Prostate gland (tissue), 2 donors: Measurements from ENCODE around the gene CERCAM. TPM values are rescaled to one million over a fixed set of nuclear protein-coding genes. Genes with fewer than 3 reads are reported as not detected.

Experiments
- DNase-seq: peaks from one replicate; pipeline ENCODE4 v3.0.0-alpha.2; 2019; ENCODE audit warnings: low spot score
- H3K27ac ChIP-seq, 2 donors: fragments of 200-600 bp; sonication (generic); 2 replicates each; pipeline ENCODE4 v1.5.1; 2017 to 2019
- H3K27me3 ChIP-seq: fragments of 200-600 bp; sonication (generic); replicated peaks from 2 replicates; pipeline ENCODE4 v1.5.1; 2019; ENCODE audit not compliant: insufficient read depth
- H3K36me3 ChIP-seq, 2 donors: fragments of 200-600 bp; sonication (generic); 1 replicate in 1 of 2; 2 replicates in 1 of 2; pipeline versions ENCODE4 v1.5.1 to v1.8.1; 2017 to 2019
- H3K4me1 ChIP-seq: fragments of 200-600 bp; sonication (generic); replicated peaks from 2 replicates; pipeline ENCODE4 v1.5.1; 2019
- H3K4me3 ChIP-seq, 2 donors: fragments of 200-600 bp; sonication (generic); 2 replicates each; pipeline ENCODE4 v1.5.1; 2017 to 2019
- H3K9me3 ChIP-seq: fragments of 200-600 bp; sonication (generic); 2 replicates; pipeline ENCODE4 v1.5.1; 2017
- CTCF ChIP-seq, 4 experiments: fragments of 200-600 bp in 2 of 4; fragments of 450-650 bp in 2 of 4; sonication (generic) in 2 of 4; IDR thresholded peaks; 1 replicate in 3 of 4; 2 replicates in 1 of 4; pipeline ENCODE4 v1.5.1; 2016 to 2019; ENCODE audit warnings: antibody characterized with exemption in 4 of 4, mild to moderate bottlenecking in 2 of 4, moderate library complexity in 2 of 4
- POLR2A ChIP-seq: fragments of 450-650 bp; IDR thresholded peaks from one replicate; pipeline ENCODE4 v1.6.1; 2016; ENCODE audit warnings: antibody characterized with exemption, mild to moderate bottlenecking
- POLR2AphosphoS5 ChIP-seq: sonication (generic); formaldehyde crosslinking; IDR thresholded peaks from one replicate; pipeline ENCODE4 v1.6.1; 2017; ENCODE audit warnings: antibody characterized with exemption
- WGBS: methylation state at CpG from one replicate; pipeline ENCODE4 v1.1.5; 2018; 5-methylcytosine and 5-hydroxymethylcytosine counted together
- intact Hi-C: fragments of 100-400 bp; cut with DNase I; formaldehyde crosslinking; loops from one replicate; pipeline ENCODE4 v1.14.2; 2022
- total RNA-seq, 2 donors: library from RNA; depleted of rRNA; stranded (reverse); fragments of >200 nt; gene quantifications; one replicate each; pipeline ENCODE4 v1.1.0, GENCODE V29; 2016

The CERCAM gene
- total RNA-seq, 2 donors from 2014 or later = 25.3 to 30.5 TPM

DNA sequence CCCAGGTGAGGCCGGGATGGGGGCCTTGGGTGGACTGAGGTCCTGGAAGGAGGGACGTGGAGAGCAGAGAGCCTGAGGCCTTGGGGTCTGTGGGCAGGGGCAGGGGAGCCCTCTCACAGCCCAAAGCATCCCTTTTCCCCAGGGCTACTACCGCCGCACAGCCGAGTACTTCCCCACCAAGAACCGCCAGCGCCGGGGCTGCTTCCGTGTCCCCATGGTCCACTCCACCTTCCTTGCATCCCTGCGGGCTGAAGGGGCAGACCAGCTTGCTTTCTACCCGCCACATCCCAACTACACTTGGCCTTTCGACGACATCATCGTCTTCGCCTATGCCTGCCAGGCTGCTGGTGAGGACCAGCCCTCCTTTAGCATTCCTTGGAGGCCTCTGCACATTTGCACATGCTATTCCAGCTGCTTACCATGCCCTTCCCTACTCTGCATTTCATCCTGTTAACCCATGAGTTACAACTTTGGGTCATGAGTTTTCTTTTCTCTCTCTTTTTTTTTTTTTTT, 3.7 kb downstream of the CERCAM start:
- Histone ChIP-seq H3K4me3 (no peak overlapping the region), H3K36me3 (no peaks in the 10 kb centered on the region), H3K27ac (no peak overlapping the region), H3K27me3 (no peaks in the 10 kb centered on the region), H3K9me3 (no peaks in the 10 kb centered on the region), H3K4me1 (no peaks in the 10 kb centered on the region)
- intact Hi-C loops = no loop called here
- WGBS = 94% methylated on average over 15 of the region's 15 CpGs
- no peak for DNase-seq
- no peak for TF ChIP-seq POLR2AphosphoS5
- TF ChIP-seq CTCF (IDR thresholded peaks at IDR 0.05) = no peak
- no peak for TF ChIP-seq POLR2A

- no peak overlapping the region for H3K4me3 ChIP-seq
- WGBS = 81% methylated on average over 21 of the region's 22 CpGs
- no peak for DNase-seq
- no peak overlapping the region for H3K27ac ChIP-seq
- intact Hi-C loops = no loop called here
- H3K4me1 ChIP-seq = no peaks in the 10 kb centered on the region
- no peaks in the 10 kb centered on the region for H3K9me3 ChIP-seq
- no peaks in the 10 kb centered on the region for H3K27me3 ChIP-seq
- no peaks in the 10 kb centered on the region for H3K36me3 ChIP-seq
- TF ChIP-seq CTCF (IDR thresholded peaks at IDR 0.05) = no peak
- no peak for TF ChIP-seq POLR2AphosphoS5
- TF ChIP-seq POLR2A = no peak
These were observed 8.2 kb downstream of the CERCAM start for GRCh38 chr9:128428644-128429512.

- DNase-seq = no peak
- no peaks in the 10 kb centered on the region for H3K4me1 ChIP-seq
- no peak overlapping the region for H3K4me3 ChIP-seq
- H3K27me3 ChIP-seq = no peaks in the 10 kb centered on the region
- intact Hi-C loops = no loop called here
- no peaks in the 10 kb centered on the region for H3K36me3 ChIP-seq
- no peak overlapping the region for H3K27ac ChIP-seq
- TF ChIP-seq POLR2AphosphoS5 (no peak), POLR2A (no peak), CTCF (IDR thresholded peaks at IDR 0.05) (no peak)
- 88% methylated on average over 13 of the region's 13 CpGs for WGBS
- H3K9me3 ChIP-seq = no peaks in the 10 kb centered on the region
These were observed 8.9 kb downstream of the CERCAM start for GRCh38 chr9:128429513-128430086.

GRCh38 chr9:128431207-128431606, 10.6 kb downstream of the CERCAM start:
- Histone ChIP-seq H3K4me3 (no peak overlapping the region), H3K36me3 (no peaks in the 10 kb centered on the region), H3K27me3 (no peaks in the 10 kb centered on the region), H3K27ac (no peak overlapping the region), H3K4me1 (no peaks in the 10 kb centered on the region), H3K9me3 (no peaks in the 10 kb centered on the region)
- intact Hi-C loops = no loop called here
- WGBS = 88% methylated on average over 8 of the region's 8 CpGs
- TF ChIP-seq CTCF (IDR thresholded peaks at IDR 0.05) (no peak), POLR2A (no peak), POLR2AphosphoS5 (no peak)
- DNase-seq = no peak
